Small intestine (tissue), 7 donors: ENCODE results near the gene NUDT1. TPM values are rescaled to one million over a fixed set of nuclear protein-coding genes. Genes with fewer than 3 reads are reported as not detected.

ENCODE experiments used
- DNase-seq, 2 donors: peaks; one replicate each; pipeline versions ENCODE4 v3.0.0 to v3.0.0-alpha.2; 2013
- FAIRE-seq: peaks from 2 replicates; lab custom pipeline; 2012; peaks lifted over from hg19 to GRCh38; lab: Jason Lieb, UNC
- H3K27ac ChIP-seq, 3 donors: one replicate each; pipeline ENCODE4 v1.5.1; 2013; ENCODE audit warnings: low read length in 2 of 3, mild to moderate bottlenecking in 2 of 3, control low read depth in 1 of 3, inconsistent platforms in 1 of 3, low read depth in 1 of 3, moderate library complexity in 1 of 3
- H3K27me3 ChIP-seq, 3 donors: one replicate each; pipeline ENCODE4 v1.6.1; 2013; ENCODE audit warnings: low read length in 3 of 3, inconsistent platforms in 1 of 3; ENCODE audit not compliant: control insufficient read depth in 3 of 3, insufficient read depth in 3 of 3
- H3K36me3 ChIP-seq, 3 donors: one replicate each; pipeline ENCODE4 v1.6.1; 2013; ENCODE audit warnings: low read length in 3 of 3, inconsistent platforms in 1 of 3, low read depth in 1 of 3, mild to moderate bottlenecking in 1 of 3, moderate library complexity in 1 of 3; ENCODE audit not compliant: control insufficient read depth in 3 of 3, insufficient read depth in 2 of 3
- H3K4me1 ChIP-seq, 3 donors: one replicate each; pipeline ENCODE4 v1.6.1; 2013; ENCODE audit warnings: low read length in 2 of 3, inconsistent platforms in 1 of 3, low read depth in 1 of 3, mild to moderate bottlenecking in 1 of 3, moderate library complexity in 1 of 3; ENCODE audit not compliant: control insufficient read depth in 3 of 3, insufficient read depth in 2 of 3
- H3K4me3 ChIP-seq, 3 donors: one replicate each; pipeline ENCODE4 v1.5.1; 2013; ENCODE audit warnings: low read length in 3 of 3, control low read depth in 1 of 3, inconsistent platforms in 1 of 3, low read depth in 1 of 3, mild to moderate bottlenecking in 1 of 3, moderate library complexity in 1 of 3
- H3K9me3 ChIP-seq, 2 donors: one replicate each; pipeline ENCODE4 v1.6.1; 2013; ENCODE audit warnings: low read depth in 1 of 2, low read length in 1 of 2; ENCODE audit not compliant: control insufficient read depth in 2 of 2, insufficient read depth in 1 of 2
- WGBS, 3 donors: extraction: QIAGEN DNeasy Blood & Tissue Kit; methylation state at CpG; one replicate each; pipeline ENCODE4 v1.1.7; 2013; 5-methylcytosine and 5-hydroxymethylcytosine counted together
- polyA plus RNA-seq, 4 donors: library from polyadenylated mRNA; stranded (reverse) in 3 of 4; unstranded in 1 of 4; fragments of 200-250 nt in 3 of 4; fragments of 120-200 nt in 1 of 4; gene quantifications; one replicate each; pipeline versions ENCODE4 v1.2.1 to v1.2.3, GENCODE V29; 2013
- donor health status: healthy with polysubstance abuse.
- donor health status: control.
- donor health status: control.
- donor health status: Bipolar disorder and iron deficiency.
- donor health status: healthy.

The NUDT1 gene
- polyA plus RNA-seq, 4 donors, result 22.1 to 39.6 (median 22.4) TPM

GRCh38 chr7:2251841-2252771 lies 10.1 kb downstream of the NUDT1 start:
- Histone ChIP-seq H3K4me1 (no peaks in the 10 kb centered on the region), H3K4me3 (no peak overlapping the region), H3K27me3 (no peaks in the 10 kb centered on the region), H3K27ac (no peak overlapping the region), H3K9me3 (no peaks in the 10 kb centered on the region), H3K36me3 (peaks cover 0 to 73% (median 11%) of the 10 kb centered on the region in 3 donors)
- no peak for DNase-seq
- WGBS, 3 donors, result 81 to 94% (median 85%) methylated on average over 21 to 24 of the region's 24 CpGs
- FAIRE-seq, result no peak

GRCh38 chr7:2253021-2253420 lies 11.0 kb downstream of the NUDT1 start:
- no peak overlapping the region for H3K4me3 ChIP-seq
- no peak overlapping the region for H3K27ac ChIP-seq
- no peak for DNase-seq
- no peaks in the 10 kb centered on the region for H3K27me3 ChIP-seq
- no peaks in the 10 kb centered on the region for H3K9me3 ChIP-seq
- no peak for FAIRE-seq
- WGBS, 3 donors, result 95 to 96% (median 96%) methylated on average over 9 of the region's 9 CpGs
- H3K4me1 ChIP-seq, result no peaks in the 10 kb centered on the region
- H3K36me3 ChIP-seq, result peaks cover 0 to 80% (median 13%) of the 10 kb centered on the region in 3 donors

GRCh38 chr7:2253525-2254244 lies 11.7 kb downstream of the NUDT1 start:
- Histone ChIP-seq H3K36me3 (peaks cover 0 to 86% (median 13%) of the 10 kb centered on the region in 3 donors), H3K4me3 (no peak overlapping the region), H3K27ac (no peak overlapping the region), H3K4me1 (no peaks in the 10 kb centered on the region), H3K27me3 (no peaks in the 10 kb centered on the region), H3K9me3 (no peaks in the 10 kb centered on the region)
- WGBS, 3 donors, result 92 to 93% (median 92%) methylated on average over 31 to 32 of the region's 32 CpGs
- DNase-seq (no peak), FAIRE-seq (no peak)

- FAIRE-seq (no peak), DNase-seq (no peak)
- 86 to 90% (median 87%) methylated on average over 31 of the region's 31 CpGs for WGBS, 3 donors
- Histone ChIP-seq H3K27me3 (no peaks in the 10 kb centered on the region), H3K4me3 (no peak overlapping the region), H3K9me3 (no peaks in the 10 kb centered on the region), H3K27ac (no peak overlapping the region), H3K36me3 (peaks cover 0 to 90% (median 13%) of the 10 kb centered on the region in 3 donors), H3K4me1 (no peaks in the 10 kb centered on the region)
Observed at GRCh38 chr7:2254429-2255144, 12.6 kb downstream of the NUDT1 start.

- DNase-seq (no peak), FAIRE-seq (no peak)
- Histone ChIP-seq H3K4me1 (no peaks in the 10 kb centered on the region), H3K36me3 (peaks cover 0 to 88% (median 13%) of the 10 kb centered on the region in 3 donors), H3K4me3 (no peak overlapping the region), H3K9me3 (no peaks in the 10 kb centered on the region), H3K27me3 (no peaks in the 10 kb centered on the region), H3K27ac (no peak overlapping the region)
- 81 to 87% (median 86%) methylated on average over 33 of the region's 33 CpGs for WGBS, 3 donors
Observed at GRCh38 chr7:2255145-2256139, 13.4 kb downstream of the NUDT1 start.

GRCh38 chr7:2256306-2257045 lies 14.4 kb downstream of the NUDT1 start:
- DNase-seq (no peak), FAIRE-seq (no peak)
- Histone ChIP-seq H3K4me1 (no peaks in the 10 kb centered on the region), H3K27me3 (no peaks in the 10 kb centered on the region), H3K36me3 (peaks cover 0 to 86% (median 13%) of the 10 kb centered on the region in 3 donors), H3K4me3 (no peak overlapping the region), H3K9me3 (no peaks in the 10 kb centered on the region), H3K27ac (no peak overlapping the region)
- 95 to 97% (median 96%) methylated on average over 43 to 44 of the region's 44 CpGs for WGBS, 3 donors

- WGBS, 3 donors, result 96 to 98% (median 97%) methylated on average over 34 to 38 of the region's 38 CpGs
- FAIRE-seq, result no peak
- Histone ChIP-seq H3K27ac (no peak overlapping the region), H3K4me3 (no peak overlapping the region), H3K36me3 (peaks cover 0 to 87% (median 13%) of the 10 kb centered on the region in 3 donors), H3K27me3 (no peaks in the 10 kb centered on the region), H3K9me3 (no peaks in the 10 kb centered on the region), H3K4me1 (no peaks in the 10 kb centered on the region)
- no peak for DNase-seq
Observed at GRCh38 chr7:2257046-2257551, 15.1 kb downstream of the NUDT1 start.
